ENCODE results near the gene U2SURP. TPM values are rescaled to one million over a fixed set of nuclear protein-coding genes. Genes with fewer than 3 reads are reported as not detected.
A peak's percentile ranks its signal among the peaks of the same experiment; 100 is the strongest.
"Not testable (repeated sequence)": the region's sequence is repeated elsewhere in the genome, so short reads cannot be mapped to it uniquely, and the experiment has no call there.

Gene U2SURP
- total and polyA plus RNA-seq, 2 donors (not counting 1 experiment from before 2014, with no cell fraction given), result 39.1 to 44.8 TPM

DNA sequence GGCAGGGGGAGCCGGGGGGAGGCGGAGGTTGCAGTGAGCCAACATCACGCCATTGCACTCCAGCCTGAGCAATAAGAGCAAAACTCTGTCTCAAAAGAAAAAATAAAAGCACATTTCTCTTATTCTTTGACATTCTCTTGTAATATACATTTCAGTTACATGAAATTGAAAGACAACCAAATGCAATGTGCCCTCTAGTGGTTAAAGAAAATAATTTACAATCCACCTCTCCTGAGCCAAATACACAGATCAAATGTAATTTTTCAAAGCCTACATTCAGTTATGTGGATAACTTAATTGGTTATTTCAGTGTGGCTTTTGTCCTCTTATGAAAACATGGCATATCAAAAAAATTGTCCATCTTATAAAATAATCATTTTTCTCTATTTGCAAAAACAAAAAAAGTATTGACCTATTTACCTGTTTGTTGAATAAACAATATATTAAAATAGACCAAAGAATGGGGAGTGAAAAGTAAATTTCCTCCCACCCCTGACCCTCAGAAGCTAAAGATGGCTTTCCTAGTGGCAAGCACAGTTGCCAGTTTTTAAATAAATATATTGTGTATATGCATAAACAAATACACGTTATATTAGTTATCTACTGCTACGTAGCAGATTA, 14.2 kb upstream of the U2SURP start:
- Histone ChIP-seq H3K9me3 (ENCODE audit: control insufficient read depth, insufficient read depth, low read depth, low read length) (no peaks in the 10 kb centered on the region), H3K9ac (ENCODE audit: insufficient read depth, low read length) (no peak overlapping the region), H3K79me2 (ENCODE audit: control insufficient read depth, insufficient read depth, low read length) (no peaks in the 10 kb centered on the region), H3K36me3 (ENCODE audit: control insufficient read depth, insufficient read depth, low read length) (no peaks in the 10 kb centered on the region), H3K4me3 (replicated peaks in 1 of 4; ENCODE audit: control extremely low read depth in 1 of 4, insufficient read depth in 1 of 4, low read depth in 3 of 4, low read length in 4 of 4) (no peak overlapping the region), H3K27me3 (ENCODE audit: control insufficient read depth, insufficient read depth, low read length) (no peaks in the 10 kb centered on the region), H2AFZ (ENCODE audit: low read length) (peak overlapping the region; percentile 33), H3K4me2 (ENCODE audit: extremely low read depth, insufficient read depth, low read length) (no peak overlapping the region), H3K4me1 (ENCODE audit: control insufficient read depth, extremely low read depth, insufficient read depth, low read length) (no peaks in the 10 kb centered on the region), H3K27ac (ENCODE audit: insufficient read depth, low read length) (no peak overlapping the region), H4K20me1 (ENCODE audit: control insufficient read depth, extremely low read depth, insufficient read depth, low read length) (no peaks in the 10 kb centered on the region)
- peak; percentile 25 to 65 for DNase-seq (ENCODE audit: low read depth in 2 of 2)
- no peak for TF ChIP-seq EZH2 (IDR thresholded peaks at IDR 0.05; ENCODE audit: low read length, missing control alignments)
- TF ChIP-seq, protein P1, sequence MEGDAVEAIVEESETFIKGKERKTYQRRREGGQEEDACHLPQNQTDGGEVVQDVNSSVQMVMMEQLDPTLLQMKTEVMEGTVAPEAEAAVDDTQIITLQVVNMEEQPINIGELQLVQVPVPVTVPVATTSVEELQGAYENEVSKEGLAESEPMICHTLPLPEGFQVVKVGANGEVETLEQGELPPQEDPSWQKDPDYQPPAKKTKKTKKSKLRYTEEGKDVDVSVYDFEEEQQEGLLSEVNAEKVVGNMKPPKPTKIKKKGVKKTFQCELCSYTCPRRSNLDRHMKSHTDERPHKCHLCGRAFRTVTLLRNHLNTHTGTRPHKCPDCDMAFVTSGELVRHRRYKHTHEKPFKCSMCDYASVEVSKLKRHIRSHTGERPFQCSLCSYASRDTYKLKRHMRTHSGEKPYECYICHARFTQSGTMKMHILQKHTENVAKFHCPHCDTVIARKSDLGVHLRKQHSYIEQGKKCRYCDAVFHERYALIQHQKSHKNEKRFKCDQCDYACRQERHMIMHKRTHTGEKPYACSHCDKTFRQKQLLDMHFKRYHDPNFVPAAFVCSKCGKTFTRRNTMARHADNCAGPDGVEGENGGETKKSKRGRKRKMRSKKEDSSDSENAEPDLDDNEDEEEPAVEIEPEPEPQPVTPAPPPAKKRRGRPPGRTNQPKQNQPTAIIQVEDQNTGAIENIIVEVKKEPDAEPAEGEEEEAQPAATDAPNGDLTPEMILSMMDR (conservative IDR thresholded peaks at IDR 0.05 in 1 of 2, IDR thresholded peaks at IDR 0.05 in 1 of 2; ENCODE audit: low read depth in 1 of 2, low read length in 2 of 2), result peak in 1 of 2 donors; percentile 59

GRCh38 chr3:142987707-142988106, 13.7 kb upstream of the U2SURP start:
- Histone ChIP-seq H3K9me3 (ENCODE audit: control insufficient read depth, insufficient read depth, low read depth, low read length) (no peaks in the 10 kb centered on the region), H3K27me3 (ENCODE audit: control insufficient read depth, insufficient read depth, low read length) (no peaks in the 10 kb centered on the region), H3K27ac (ENCODE audit: insufficient read depth, low read length) (no peak overlapping the region), H3K4me3 (replicated peaks in 1 of 4; ENCODE audit: control extremely low read depth in 1 of 4, insufficient read depth in 1 of 4, low read depth in 3 of 4, low read length in 4 of 4) (no peak overlapping the region), H3K36me3 (ENCODE audit: control insufficient read depth, insufficient read depth, low read length) (no peaks in the 10 kb centered on the region), H3K4me1 (ENCODE audit: control insufficient read depth, extremely low read depth, insufficient read depth, low read length) (no peaks in the 10 kb centered on the region), H4K20me1 (ENCODE audit: control insufficient read depth, extremely low read depth, insufficient read depth, low read length) (no peaks in the 10 kb centered on the region), H3K79me2 (ENCODE audit: control insufficient read depth, insufficient read depth, low read length) (no peaks in the 10 kb centered on the region), H3K9ac (ENCODE audit: insufficient read depth, low read length) (no peak overlapping the region), H2AFZ (ENCODE audit: low read length) (peak overlapping the region; percentile 33), H3K4me2 (ENCODE audit: extremely low read depth, insufficient read depth, low read length) (no peak overlapping the region)
- DNase-seq (ENCODE audit: low read depth in 2 of 2), result peak in 1 of 2 donors; percentile 36
- TF ChIP-seq, protein P1 (conservative IDR thresholded peaks at IDR 0.05 in 1 of 2, IDR thresholded peaks at IDR 0.05 in 1 of 2; ENCODE audit: low read depth in 1 of 2, low read length in 2 of 2), result no peak
- no peak for TF ChIP-seq EZH2 (IDR thresholded peaks at IDR 0.05; ENCODE audit: low read length, missing control alignments)

DNA sequence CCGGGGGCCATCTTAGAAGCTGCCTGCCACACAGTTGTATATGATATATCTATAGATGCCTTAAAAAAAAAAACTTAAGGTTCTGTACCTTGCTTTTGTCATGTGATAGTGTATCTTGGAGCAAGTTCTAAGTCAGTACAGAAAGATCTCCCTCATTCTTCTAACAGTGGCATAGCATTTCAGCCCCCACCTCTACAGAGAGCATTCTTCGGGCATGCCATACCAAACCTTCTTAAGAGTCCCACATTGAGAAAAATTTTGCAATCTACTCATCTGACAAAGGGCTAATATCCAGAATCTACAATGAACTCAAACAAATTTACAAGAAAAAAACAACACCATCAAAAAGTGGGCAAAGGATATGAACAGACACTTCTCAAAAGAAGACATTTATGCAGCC, 13.1 kb upstream of the U2SURP start:
- H3K27me3 ChIP-seq (ENCODE audit: control insufficient read depth, insufficient read depth, low read length); H3K36me3 ChIP-seq (ENCODE audit: control insufficient read depth, insufficient read depth, low read length); H3K27ac ChIP-seq (ENCODE audit: insufficient read depth, low read length); H3K9me3 ChIP-seq (ENCODE audit: control insufficient read depth, insufficient read depth, low read depth, low read length); H3K79me2 ChIP-seq (ENCODE audit: control insufficient read depth, insufficient read depth, low read length); H4K20me1 ChIP-seq (ENCODE audit: control insufficient read depth, extremely low read depth, insufficient read depth, low read length); H3K9ac ChIP-seq (ENCODE audit: insufficient read depth, low read length); H3K4me1 ChIP-seq (ENCODE audit: control insufficient read depth, extremely low read depth, insufficient read depth, low read length); H3K4me3 ChIP-seq (replicated peaks in 1 of 4; ENCODE audit: control extremely low read depth in 1 of 4, insufficient read depth in 1 of 4, low read depth in 3 of 4, low read length in 4 of 4); H2AFZ ChIP-seq (ENCODE audit: low read length); DNase-seq (ENCODE audit: low read depth in 2 of 2); H3K4me2 ChIP-seq (ENCODE audit: extremely low read depth, insufficient read depth, low read length): not testable (repeated sequence)

DNA sequence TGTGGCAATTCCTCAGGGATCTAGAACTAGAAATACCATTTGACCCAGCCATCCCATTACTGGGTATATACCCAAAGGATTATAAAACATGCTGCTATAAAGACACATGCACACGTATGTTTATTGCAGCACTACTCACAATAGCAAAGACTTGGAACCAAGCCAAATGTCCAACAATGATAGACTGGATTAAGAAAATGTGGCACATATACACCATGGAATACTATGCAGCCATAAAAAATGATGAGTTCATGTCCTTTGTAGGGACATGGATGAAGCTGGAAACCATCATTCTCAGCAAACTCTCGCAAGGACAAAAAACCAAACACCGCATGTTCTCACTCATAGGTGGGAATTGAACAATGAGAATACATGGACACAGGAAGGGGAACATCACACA, 12.5 kb upstream of the U2SURP start:
- H3K27ac ChIP-seq (ENCODE audit: insufficient read depth, low read length); H3K79me2 ChIP-seq (ENCODE audit: control insufficient read depth, insufficient read depth, low read length); H3K27me3 ChIP-seq (ENCODE audit: control insufficient read depth, insufficient read depth, low read length); H3K4me1 ChIP-seq (ENCODE audit: control insufficient read depth, extremely low read depth, insufficient read depth, low read length); H2AFZ ChIP-seq (ENCODE audit: low read length); DNase-seq (ENCODE audit: low read depth in 2 of 2); H3K9ac ChIP-seq (ENCODE audit: insufficient read depth, low read length); H3K36me3 ChIP-seq (ENCODE audit: control insufficient read depth, insufficient read depth, low read length); H3K4me2 ChIP-seq (ENCODE audit: extremely low read depth, insufficient read depth, low read length); H3K4me3 ChIP-seq (replicated peaks in 1 of 4; ENCODE audit: control extremely low read depth in 1 of 4, insufficient read depth in 1 of 4, low read depth in 3 of 4, low read length in 4 of 4); H3K9me3 ChIP-seq (ENCODE audit: control insufficient read depth, insufficient read depth, low read depth, low read length); H4K20me1 ChIP-seq (ENCODE audit: control insufficient read depth, extremely low read depth, insufficient read depth, low read length): not testable (repeated sequence)

Measured in fibroblast of lung (primary cell).